Measurements from ENCODE around the gene POLR2E. TPM values are rescaled to one million over a fixed set of nuclear protein-coding genes. Genes with fewer than 3 reads are reported as not detected.

The POLR2E gene
- total RNA-seq, 1 donor, result 69.5 TPM

DNA sequence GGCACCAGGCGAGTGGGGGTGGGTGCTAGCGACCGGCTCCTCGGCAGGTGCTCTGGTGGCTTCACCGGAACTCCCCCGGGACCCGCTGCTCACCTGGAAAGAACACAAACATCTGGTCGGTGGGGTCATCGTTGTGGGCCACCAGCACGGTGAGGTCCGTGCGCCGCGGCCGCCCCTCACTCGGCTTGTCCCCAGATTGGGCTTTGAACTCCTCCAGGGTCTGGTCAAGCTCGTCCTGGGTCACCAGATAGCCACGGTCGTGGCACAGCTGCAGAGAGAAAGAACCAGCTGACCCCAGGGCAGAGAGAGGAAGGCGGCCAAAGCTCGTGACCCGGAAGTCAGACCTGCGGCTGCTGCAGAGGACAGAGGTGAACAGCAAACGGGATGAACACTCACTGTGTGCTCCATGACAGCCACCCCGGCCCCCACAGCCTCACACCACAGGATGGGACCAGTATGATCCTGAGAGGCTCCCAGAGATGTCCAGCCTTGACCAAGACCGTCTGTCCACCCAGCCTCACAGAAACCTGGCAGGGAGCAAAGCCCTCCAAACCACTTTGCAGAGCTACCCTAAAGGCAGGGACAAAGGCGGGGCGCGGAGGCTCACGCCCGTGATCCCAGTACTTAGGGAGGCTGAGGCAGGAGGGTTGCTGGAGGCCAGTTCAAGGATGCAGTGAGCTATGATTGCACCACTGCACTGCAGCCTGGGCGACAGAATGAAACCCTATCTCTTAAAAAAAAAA is 1.2 kb downstream of the POLR2E start:
- H3K4me3 ChIP-seq (ENCODE audit: low read depth, low read length), result peak overlapping the region; percentile 91
- TF ChIP-seq CTCF (IDR thresholded peaks at IDR 0.05; ENCODE audit: insufficient read depth, low read depth, low read length), result no peak
- no peak for DNase-seq (ENCODE audit: low read depth)

DNA sequence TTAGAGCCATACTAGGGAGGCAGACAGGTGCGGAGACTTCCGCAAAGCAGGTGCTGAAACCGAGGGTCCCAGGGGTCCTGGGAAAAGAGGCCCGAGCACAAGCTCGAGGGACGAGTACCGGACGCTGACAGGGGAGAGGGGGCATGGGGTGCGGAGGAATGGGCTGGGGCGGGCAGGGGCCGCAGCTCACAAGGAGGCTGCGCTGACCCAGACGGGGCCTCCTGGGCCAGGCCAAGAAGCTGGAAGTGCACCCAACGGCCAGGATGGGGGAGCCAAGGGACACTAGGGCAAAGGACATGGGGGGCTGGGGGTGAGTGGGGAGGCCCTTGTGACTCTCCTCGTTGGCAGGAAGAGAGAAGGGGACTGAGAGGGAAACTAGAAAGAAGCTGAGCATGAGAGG is 1.8 kb downstream of the POLR2E start:
- no peak for TF ChIP-seq CTCF (IDR thresholded peaks at IDR 0.05; ENCODE audit: insufficient read depth, low read depth, low read length)
- H3K4me3 ChIP-seq (ENCODE audit: low read depth, low read length), result no peak overlapping the region
- DNase-seq (ENCODE audit: low read depth), result no peak

DNA sequence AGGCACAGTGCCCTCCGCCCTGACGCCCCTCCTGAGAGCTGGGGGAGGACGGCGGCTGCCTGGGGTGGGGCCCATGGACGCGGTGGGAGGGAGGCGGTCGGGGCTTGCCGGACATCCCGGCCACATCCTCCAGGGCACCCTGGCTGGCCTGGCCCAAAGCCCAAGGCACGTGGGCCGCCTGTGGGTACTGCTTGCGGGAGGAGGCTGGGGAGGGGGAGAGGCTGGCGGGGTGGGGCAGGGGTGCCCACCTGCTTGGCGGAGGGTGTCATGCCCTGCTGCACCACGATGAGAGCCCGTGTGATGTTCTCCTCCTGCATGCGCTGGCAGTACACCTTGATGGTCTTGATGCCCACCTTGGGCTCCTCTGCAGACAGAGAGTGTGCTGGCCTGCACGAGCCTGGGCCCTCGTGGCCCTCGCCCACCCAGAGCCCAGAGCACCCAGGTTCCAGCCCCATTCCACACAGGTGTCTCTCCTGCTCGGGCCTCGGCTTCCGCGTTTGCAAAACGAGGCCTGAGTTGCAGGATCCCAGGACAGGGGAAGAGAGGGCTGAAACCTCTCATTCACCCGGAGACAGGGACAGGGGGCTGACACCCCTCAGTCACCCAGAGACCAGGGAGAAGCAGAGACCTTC is 3.5 kb downstream of the POLR2E start:
- DNase-seq (ENCODE audit: low read depth), result no peak
- TF ChIP-seq CTCF (IDR thresholded peaks at IDR 0.05; ENCODE audit: insufficient read depth, low read depth, low read length), result no peak
- H3K4me3 ChIP-seq (ENCODE audit: low read depth, low read length), result no peak overlapping the region

DNA sequence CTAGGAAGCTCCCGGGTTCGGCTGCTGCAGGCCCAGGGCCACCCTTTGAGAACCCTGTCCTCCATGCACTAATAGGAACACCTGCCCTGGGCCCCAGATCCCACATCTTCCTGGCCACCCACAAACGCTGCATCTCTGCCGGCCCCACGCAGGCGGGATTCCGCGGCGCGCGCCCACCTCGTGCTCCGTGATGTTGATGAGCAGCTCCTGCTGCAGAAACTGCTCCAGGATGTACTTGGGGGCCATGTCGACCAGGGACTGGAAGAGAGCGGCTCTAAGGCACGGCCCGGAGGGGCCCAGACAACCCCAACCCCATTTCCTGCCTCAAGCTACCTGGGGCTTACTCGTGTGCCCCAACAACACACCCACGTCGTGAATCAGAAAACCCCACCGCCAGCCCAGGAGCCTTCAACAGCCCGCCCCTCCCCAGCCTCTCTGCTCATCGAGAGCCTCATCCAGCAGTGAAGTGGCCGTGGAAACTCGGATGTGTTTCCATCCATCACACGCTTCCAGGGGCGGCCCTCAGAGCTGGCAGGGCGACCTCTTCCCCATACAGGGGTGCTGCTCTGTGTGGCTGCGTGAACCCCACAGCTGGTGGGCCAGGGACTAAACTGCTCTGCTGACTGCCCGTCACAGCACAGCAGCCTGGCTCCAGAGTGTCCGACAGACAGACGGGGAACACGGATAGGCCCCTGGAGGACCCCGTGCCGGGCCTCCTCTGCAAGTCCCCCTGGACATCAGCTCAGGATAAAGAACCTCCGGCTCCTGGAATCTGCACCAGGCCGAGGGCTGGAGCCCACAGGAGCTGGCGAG is 4.2 kb downstream of the POLR2E start:
- H3K4me3 ChIP-seq (ENCODE audit: low read depth, low read length), result no peak overlapping the region
- TF ChIP-seq CTCF (IDR thresholded peaks at IDR 0.05; ENCODE audit: insufficient read depth, low read depth, low read length), result no peak
- DNase-seq (ENCODE audit: low read depth), result no peak

DNA sequence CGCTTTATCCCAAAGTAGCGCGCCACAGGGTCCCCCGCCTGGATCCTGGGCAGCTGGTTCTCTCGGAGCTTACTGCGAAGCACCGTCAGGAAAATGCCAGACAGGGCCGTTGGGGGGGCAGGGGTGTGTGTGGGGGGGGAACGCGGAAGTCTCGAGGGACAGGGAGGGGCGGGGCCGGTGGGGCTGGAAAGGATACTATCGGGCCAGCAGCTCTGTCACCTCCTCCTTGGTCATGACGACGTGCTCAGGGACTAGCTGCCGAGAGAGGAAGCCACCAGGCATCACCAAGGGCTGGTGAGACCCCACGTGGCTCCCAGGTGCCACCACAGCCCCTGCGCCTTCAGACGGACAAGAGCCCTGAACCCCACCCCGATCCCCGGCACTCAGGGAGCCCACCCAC is 5.3 kb downstream of the POLR2E start:
- DNase-seq (ENCODE audit: low read depth), result no peak
- no peak for TF ChIP-seq CTCF (IDR thresholded peaks at IDR 0.05; ENCODE audit: insufficient read depth, low read depth, low read length)

GRCh38 chr19:1089126-1089771 is 5.9 kb downstream of the POLR2E start:
- no peak overlapping the region for H3K4me3 ChIP-seq (ENCODE audit: low read depth, low read length)
- TF ChIP-seq CTCF (IDR thresholded peaks at IDR 0.05; ENCODE audit: insufficient read depth, low read depth, low read length), result no peak
- DNase-seq (ENCODE audit: low read depth), result no peak

More for the DNA sequence above, 5.3 kb downstream of the POLR2E start:
- no peak overlapping the region for H3K4me3 ChIP-seq (ENCODE audit: low read depth, low read length)
